ENCODE measurements around the gene CDYL.

CDYL gene

GRCh38 chr6:4914420-4915159, 138.4 kb downstream of the CDYL start:
- TF ChIP-seq RAD21 (IDR thresholded peaks at IDR 0.05; ENCODE audit: low read depth), result no peak
- TF ChIP-seq, protein P1, sequence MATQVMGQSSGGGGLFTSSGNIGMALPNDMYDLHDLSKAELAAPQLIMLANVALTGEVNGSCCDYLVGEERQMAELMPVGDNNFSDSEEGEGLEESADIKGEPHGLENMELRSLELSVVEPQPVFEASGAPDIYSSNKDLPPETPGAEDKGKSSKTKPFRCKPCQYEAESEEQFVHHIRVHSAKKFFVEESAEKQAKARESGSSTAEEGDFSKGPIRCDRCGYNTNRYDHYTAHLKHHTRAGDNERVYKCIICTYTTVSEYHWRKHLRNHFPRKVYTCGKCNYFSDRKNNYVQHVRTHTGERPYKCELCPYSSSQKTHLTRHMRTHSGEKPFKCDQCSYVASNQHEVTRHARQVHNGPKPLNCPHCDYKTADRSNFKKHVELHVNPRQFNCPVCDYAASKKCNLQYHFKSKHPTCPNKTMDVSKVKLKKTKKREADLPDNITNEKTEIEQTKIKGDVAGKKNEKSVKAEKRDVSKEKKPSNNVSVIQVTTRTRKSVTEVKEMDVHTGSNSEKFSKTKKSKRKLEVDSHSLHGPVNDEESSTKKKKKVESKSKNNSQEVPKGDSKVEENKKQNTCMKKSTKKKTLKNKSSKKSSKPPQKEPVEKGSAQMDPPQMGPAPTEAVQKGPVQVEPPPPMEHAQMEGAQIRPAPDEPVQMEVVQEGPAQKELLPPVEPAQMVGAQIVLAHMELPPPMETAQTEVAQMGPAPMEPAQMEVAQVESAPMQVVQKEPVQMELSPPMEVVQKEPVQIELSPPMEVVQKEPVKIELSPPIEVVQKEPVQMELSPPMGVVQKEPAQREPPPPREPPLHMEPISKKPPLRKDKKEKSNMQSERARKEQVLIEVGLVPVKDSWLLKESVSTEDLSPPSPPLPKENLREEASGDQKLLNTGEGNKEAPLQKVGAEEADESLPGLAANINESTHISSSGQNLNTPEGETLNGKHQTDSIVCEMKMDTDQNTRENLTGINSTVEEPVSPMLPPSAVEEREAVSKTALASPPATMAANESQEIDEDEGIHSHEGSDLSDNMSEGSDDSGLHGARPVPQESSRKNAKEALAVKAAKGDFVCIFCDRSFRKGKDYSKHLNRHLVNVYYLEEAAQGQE (IDR thresholded peaks at IDR 0.05; ENCODE audit: low read depth), result no peak
- TF ChIP-seq YY1 (IDR thresholded peaks at IDR 0.05; ENCODE audit: low read depth), result no peak
- no peak for TF ChIP-seq NFIC (IDR thresholded peaks at IDR 0.05)
- TF ChIP-seq EP300 (IDR thresholded peaks at IDR 0.05; ENCODE audit: borderline replicate concordance), result no peak
- TF ChIP-seq TEAD4 (IDR thresholded peaks at IDR 0.05), result no peak
- TF ChIP-seq CREB1 (IDR thresholded peaks at IDR 0.05; ENCODE audit: low read depth), result no peak
- no peak for TF ChIP-seq TCF12 (IDR thresholded peaks at IDR 0.05; ENCODE audit: low read depth)

GRCh38 chr6:4916954-4917561, 140.9 kb downstream of the CDYL start:
- TF ChIP-seq ZBTB7A (IDR thresholded peaks at IDR 0.05; ENCODE audit: low read depth) (no peak), EGR1 (IDR thresholded peaks at IDR 0.05) (no peak), YY1 (IDR thresholded peaks at IDR 0.05; ENCODE audit: low read depth) (no peak), TEAD4 (IDR thresholded peaks at IDR 0.05) (no peak), TCF12 (IDR thresholded peaks at IDR 0.05; ENCODE audit: low read depth) (no peak), RAD21 (IDR thresholded peaks at IDR 0.05; ENCODE audit: low read depth) (no peak), CREB1 (IDR thresholded peaks at IDR 0.05; ENCODE audit: low read depth) (no peak), CEBPB (IDR thresholded peaks at IDR 0.05) (no peak)
- TF ChIP-seq, protein P2, sequence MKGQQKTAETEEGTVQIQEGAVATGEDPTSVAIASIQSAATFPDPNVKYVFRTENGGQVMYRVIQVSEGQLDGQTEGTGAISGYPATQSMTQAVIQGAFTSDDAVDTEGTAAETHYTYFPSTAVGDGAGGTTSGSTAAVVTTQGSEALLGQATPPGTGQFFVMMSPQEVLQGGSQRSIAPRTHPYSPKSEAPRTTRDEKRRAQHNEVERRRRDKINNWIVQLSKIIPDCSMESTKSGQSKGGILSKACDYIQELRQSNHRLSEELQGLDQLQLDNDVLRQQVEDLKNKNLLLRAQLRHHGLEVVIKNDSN (IDR thresholded peaks at IDR 0.05), result no peak

- no peak for TF ChIP-seq RAD21 (IDR thresholded peaks at IDR 0.05; ENCODE audit: low read depth)
- TF ChIP-seq TCF12 (IDR thresholded peaks at IDR 0.05; ENCODE audit: low read depth), result no peak
- no peak for TF ChIP-seq CREB1 (IDR thresholded peaks at IDR 0.05; ENCODE audit: low read depth)
- TF ChIP-seq ZBTB7A (IDR thresholded peaks at IDR 0.05; ENCODE audit: low read depth), result no peak
- TF ChIP-seq, protein P2 (IDR thresholded peaks at IDR 0.05), result no peak
- no peak for TF ChIP-seq MAX (IDR thresholded peaks at IDR 0.05)
- no peak for TF ChIP-seq TEAD4 (IDR thresholded peaks at IDR 0.05)
- TF ChIP-seq NFIC (IDR thresholded peaks at IDR 0.05), result no peak
- no peak for TF ChIP-seq CEBPB (IDR thresholded peaks at IDR 0.05)
- no peak for TF ChIP-seq FOXM1 (IDR thresholded peaks at IDR 0.05; ENCODE audit: borderline replicate concordance, low read depth)
- TF ChIP-seq, protein P1 (IDR thresholded peaks at IDR 0.05; ENCODE audit: low read depth), result no peak
- no peak for TF ChIP-seq YY1 (IDR thresholded peaks at IDR 0.05; ENCODE audit: low read depth)
- no peak for TF ChIP-seq TAF1 (IDR thresholded peaks at IDR 0.05; ENCODE audit: low read depth)
- TF ChIP-seq EP300 (IDR thresholded peaks at IDR 0.05; ENCODE audit: borderline replicate concordance), result no peak
- TF ChIP-seq EGR1 (IDR thresholded peaks at IDR 0.05), result no peak
Observed at GRCh38 chr6:4920914-4921410, 144.8 kb downstream of the CDYL start.

GRCh38 chr6:4922488-4923037, 146.4 kb downstream of the CDYL start:
- TF ChIP-seq CREB1 (IDR thresholded peaks at IDR 0.05; ENCODE audit: low read depth) (no peak), ZBTB7A (IDR thresholded peaks at IDR 0.05; ENCODE audit: low read depth) (no peak), EP300 (IDR thresholded peaks at IDR 0.05; ENCODE audit: borderline replicate concordance) (no peak), CEBPB (IDR thresholded peaks at IDR 0.05) (no peak), TAF1 (IDR thresholded peaks at IDR 0.05; ENCODE audit: low read depth) (no peak), FOXM1 (IDR thresholded peaks at IDR 0.05; ENCODE audit: borderline replicate concordance, low read depth) (no peak), TCF12 (IDR thresholded peaks at IDR 0.05; ENCODE audit: low read depth) (no peak), RAD21 (IDR thresholded peaks at IDR 0.05; ENCODE audit: low read depth) (no peak), NFIC (IDR thresholded peaks at IDR 0.05) (no peak), MAX (IDR thresholded peaks at IDR 0.05) (no peak)

- TF ChIP-seq YY1 (IDR thresholded peaks at IDR 0.05; ENCODE audit: low read depth) (no peak), TAF1 (IDR thresholded peaks at IDR 0.05; ENCODE audit: low read depth) (no peak)
- TF ChIP-seq, protein P1 (IDR thresholded peaks at IDR 0.05; ENCODE audit: low read depth), result no peak
Observed at GRCh38 chr6:4923081-4923480, 146.9 kb downstream of the CDYL start.

Data from Ishikawa (cell line).